C4-2B (cell line): ENCODE results near the gene GRM2.

Experiments
- H3K27ac ChIP-seq: fragments of 450-650 bp; 2 replicates; pipeline ENCODE4 v1.5.1; 2017
- ZFX ChIP-seq: fragments of 450-650 bp; IDR thresholded peaks from 2 replicates; pipeline ENCODE4 v1.6.1; 2017
- TF ChIP-seq, protein P1 (sequence below): fragments of 450-650 bp; conservative IDR thresholded peaks from 2 replicates; pipeline ENCODE4 v1.5.1; 2017; ENCODE audit warnings: mild to moderate bottlenecking

GRM2 gene

DNA sequence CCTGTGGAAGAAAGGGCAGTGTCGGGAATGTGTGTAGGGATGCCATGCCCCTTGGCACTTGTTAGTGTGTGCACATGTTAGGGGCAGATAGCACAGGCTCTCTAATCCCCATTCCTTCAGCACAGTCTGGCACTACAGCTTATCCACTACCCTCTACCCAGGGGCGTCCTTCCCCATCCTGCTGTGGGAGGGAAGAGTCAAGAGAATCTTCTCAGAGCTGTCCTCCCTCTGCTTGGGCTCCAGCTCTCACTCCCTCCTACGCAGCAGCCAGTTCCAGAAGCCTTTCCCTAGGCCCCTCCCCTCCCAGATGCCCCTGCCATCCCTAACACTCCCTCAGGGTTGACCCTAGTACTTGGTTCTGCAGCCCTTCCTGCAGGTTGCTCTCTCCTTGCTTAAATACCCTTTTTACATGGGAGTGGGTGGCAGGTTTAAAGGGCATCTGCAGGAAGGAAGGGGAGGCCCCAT lies 815 bp upstream of the GRM2 start:
- TF ChIP-seq, protein P1, sequence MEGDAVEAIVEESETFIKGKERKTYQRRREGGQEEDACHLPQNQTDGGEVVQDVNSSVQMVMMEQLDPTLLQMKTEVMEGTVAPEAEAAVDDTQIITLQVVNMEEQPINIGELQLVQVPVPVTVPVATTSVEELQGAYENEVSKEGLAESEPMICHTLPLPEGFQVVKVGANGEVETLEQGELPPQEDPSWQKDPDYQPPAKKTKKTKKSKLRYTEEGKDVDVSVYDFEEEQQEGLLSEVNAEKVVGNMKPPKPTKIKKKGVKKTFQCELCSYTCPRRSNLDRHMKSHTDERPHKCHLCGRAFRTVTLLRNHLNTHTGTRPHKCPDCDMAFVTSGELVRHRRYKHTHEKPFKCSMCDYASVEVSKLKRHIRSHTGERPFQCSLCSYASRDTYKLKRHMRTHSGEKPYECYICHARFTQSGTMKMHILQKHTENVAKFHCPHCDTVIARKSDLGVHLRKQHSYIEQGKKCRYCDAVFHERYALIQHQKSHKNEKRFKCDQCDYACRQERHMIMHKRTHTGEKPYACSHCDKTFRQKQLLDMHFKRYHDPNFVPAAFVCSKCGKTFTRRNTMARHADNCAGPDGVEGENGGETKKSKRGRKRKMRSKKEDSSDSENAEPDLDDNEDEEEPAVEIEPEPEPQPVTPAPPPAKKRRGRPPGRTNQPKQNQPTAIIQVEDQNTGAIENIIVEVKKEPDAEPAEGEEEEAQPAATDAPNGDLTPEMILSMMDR = no peak
- no peak for TF ChIP-seq ZFX
- no peak overlapping the region for H3K27ac ChIP-seq

DNA sequence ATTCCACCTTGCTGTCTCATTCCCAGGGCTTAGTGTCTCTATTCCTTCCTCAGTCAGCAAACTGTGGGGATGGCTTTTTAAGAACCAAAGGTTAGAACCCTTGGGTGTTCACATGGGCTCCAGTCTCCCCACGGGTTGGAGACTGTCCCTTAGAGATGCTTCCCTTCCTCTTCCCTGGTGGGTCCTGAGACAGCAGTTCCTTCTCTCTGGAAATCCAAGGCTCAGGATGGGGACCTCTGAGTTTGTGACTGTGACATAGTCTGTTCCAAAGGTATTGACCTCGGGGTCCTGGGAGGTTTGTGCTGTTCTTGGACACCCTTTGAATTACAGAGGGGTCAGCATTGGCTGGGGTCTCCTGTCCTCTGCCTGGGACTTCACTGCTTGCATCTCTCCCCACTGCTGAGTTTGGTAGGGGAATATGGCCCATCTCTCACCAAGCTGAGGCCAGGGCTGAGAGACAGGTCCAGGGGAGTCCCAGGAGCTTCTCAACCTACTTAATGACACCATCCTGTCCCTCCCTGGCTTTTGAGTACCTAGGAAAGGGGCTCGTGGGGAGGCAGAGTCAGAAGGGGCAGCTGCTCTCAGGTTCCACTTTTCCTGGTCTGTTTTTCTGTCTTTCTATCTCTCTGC lies 1.5 kb downstream of the GRM2 start:
- H3K27ac ChIP-seq = no peak overlapping the region
- TF ChIP-seq, protein P1 = no peak
- no peak for TF ChIP-seq ZFX

DNA sequence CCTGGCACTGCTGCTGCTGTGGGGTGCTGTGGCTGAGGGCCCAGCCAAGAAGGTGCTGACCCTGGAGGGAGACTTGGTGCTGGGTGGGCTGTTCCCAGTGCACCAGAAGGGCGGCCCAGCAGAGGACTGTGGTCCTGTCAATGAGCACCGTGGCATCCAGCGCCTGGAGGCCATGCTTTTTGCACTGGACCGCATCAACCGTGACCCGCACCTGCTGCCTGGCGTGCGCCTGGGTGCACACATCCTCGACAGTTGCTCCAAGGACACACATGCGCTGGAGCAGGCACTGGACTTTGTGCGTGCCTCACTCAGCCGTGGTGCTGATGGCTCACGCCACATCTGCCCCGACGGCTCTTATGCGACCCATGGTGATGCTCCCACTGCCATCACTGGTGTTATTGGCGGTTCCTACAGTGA lies 2.1 kb downstream of the GRM2 start:
- H3K27ac ChIP-seq = no peak overlapping the region
- TF ChIP-seq ZFX = no peak
- TF ChIP-seq, protein P1 = no peak

DNA sequence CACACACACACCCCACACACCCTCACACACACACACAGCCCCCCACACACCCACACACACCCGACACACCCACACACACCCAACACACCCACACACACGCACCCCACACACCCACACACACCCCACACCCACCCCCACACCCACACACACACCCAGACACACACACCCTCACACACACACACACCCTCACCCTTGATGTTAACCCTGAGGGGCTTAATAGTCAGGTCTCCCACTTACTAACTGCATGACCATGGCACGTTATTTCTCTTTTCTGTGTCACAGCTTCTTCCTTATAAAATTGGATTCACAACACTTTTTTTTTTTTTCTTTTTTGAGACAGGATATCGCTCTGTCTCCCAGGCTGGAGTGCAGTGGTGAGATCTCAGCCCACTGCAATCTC lies 2.8 kb downstream of the GRM2 start:
- TF ChIP-seq, protein P1 = no peak
- TF ChIP-seq ZFX = no peak
- H3K27ac ChIP-seq = no peak overlapping the region

DNA sequence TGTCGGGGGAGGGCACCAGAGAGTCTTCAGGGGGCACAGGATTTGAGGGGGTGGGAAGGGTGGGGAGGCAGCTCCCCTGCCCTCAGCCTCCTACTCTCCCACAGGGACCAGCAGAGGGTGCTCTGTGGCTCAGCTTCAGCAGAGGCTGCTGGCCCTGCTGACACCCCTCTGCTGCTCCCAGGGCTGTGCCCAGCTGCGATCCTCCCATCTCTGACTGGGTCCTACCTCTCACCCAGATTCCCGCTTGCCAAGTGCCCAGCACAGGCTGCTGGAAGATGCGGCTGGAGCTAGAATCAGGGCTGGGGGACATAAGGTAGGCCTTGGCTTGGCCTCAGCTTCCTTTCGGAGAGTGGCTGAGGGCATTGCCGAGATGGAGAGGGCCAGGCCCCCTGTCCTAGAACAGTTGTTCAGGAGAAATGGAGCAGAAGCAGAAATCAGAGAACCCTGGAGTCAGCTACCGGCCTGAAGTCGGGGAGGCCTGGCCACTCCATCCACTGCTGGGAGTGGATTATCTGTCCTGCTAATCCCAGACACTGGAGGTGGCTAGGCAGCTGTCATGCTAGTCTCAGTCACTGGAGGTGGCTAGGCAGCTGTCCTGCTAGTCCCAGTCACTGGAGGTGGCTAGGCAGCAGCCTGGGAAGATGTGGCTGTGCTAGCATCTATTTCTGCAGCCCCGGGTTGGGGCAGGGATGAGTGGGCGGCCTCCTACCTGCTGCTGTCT lies 3.9 kb downstream of the GRM2 start:
- no peak overlapping the region for H3K27ac ChIP-seq
- TF ChIP-seq ZFX = no peak
- TF ChIP-seq, protein P1 = no peak

DNA sequence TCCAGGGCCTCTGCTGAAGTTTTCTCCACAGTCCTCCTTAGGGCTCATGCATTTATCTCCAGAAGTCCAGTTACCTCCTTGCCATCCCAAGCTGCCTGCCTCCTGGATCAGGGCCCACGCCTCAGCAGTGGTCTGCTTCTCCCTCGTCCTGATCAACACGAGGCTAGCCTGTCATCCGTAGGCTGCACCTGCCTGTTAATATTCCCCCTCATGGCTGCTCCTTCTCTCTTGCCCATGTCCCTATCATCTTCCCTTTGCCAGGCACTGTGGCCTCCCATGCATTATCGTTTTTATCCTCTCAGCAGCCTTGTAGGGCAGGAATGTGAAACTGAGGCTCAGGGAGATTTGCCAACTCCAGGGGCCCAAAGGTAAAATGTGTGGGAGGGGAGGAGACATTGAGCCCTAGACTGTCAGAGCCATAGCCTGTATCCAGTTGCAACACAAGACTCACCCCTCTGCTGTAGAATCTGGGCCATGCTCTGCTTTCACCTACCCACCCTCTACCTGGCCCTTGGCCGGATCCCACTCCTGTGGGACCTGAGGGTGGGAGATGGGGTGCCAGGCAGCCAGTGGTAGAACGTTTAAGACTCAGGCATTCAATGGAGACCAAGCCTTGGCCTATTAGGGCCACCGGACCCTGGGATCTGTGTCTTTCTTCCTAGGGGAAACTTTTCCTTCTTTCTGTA lies 4.6 kb downstream of the GRM2 start:
- TF ChIP-seq, protein P1 = no peak
- TF ChIP-seq ZFX = no peak
- no peak overlapping the region for H3K27ac ChIP-seq

DNA sequence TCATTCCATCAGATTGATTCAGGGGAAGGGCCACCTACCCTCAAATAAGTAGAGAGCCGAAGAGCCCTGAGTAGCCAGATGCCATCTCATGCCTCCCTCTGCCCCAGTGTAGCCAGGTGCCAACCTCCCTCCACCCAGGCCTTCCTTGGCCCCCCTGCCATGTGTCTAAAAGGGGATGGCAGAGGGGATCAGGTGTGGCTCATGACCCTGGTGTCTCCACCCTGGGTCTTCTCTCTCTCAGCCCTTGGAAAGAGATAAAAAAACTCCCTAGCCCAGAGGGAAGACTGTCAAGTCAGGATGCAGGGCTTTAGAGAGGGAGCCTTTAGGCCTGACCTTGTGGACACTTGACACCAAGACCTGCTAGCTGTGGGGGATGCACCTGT lies 5.2 kb downstream of the GRM2 start:
- no peak overlapping the region for H3K27ac ChIP-seq
- TF ChIP-seq ZFX = no peak
